ENCODE data around the gene MSL3B.

The MSL3B gene

DNA sequence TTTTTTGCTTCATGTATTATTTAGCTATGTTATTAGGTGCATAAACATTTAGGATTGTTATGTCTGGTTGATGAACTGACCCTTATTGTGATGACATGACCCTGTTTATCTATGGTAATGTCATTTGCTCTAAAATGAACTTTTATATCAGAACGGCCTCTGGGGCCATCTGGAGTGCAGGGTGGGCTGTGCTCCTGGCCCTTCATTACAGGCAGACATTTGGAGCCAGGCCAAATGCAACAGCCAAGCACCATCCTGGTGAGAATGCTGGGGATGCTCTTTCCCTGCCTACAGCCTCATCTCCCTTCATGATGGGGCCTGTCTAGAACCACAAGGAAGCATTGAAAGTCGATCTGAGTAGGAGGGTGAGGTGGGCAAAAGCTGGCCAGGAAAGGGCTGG lies 51.9 kb downstream of the MSL3B start:
- DNase-seq, result no peak

DNA sequence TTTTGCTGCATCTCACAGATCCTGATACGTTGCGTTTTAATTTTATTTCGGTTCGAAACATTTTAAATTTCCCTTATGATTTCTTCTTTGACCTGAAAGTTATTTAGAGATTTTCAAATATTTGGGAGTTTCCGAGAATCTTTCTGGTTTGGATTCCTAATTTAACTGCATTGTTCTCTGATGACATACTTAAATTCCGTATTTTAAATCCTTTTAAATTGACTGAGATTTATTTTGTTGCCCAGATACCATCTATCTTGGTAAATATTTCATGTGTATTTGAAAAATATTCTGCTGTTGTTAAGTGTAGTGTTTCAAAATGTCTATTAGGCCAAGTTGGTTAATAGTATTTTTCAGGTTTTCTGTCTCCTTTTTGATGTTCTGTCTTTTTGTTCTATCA lies 52.3 kb downstream of the MSL3B start:
- no peak for DNase-seq

All from suppressor macrophage (primary cell).